Ovary (tissue), 9 donors: Measurements from ENCODE around the gene VPS26A. TPM values are rescaled to one million over a fixed set of nuclear protein-coding genes. Genes with fewer than 3 reads are reported as not detected.

Experiments
- DNase-seq, 5 donors: peaks; one replicate each; pipeline ENCODE4 v3.0.0-alpha.2; 2019 to 2020
- H3K27ac ChIP-seq, 2 donors: fragments of 200-600 bp; one replicate each; pipeline versions ENCODE4 v1.5.1 to v1.8.0; 2019 to 2022
- H3K27me3 ChIP-seq: fragments of 200-600 bp; one replicate; pipeline ENCODE4 v1.8.0; 2022
- H3K36me3 ChIP-seq: fragments of 200-600 bp; sonication (generic); one replicate; pipeline ENCODE4 v1.5.1; 2019
- H3K4me1 ChIP-seq: one replicate; pipeline ENCODE4 v1.8.1; 2013; ENCODE audit warnings: mild to moderate bottlenecking, moderate library complexity; ENCODE audit not compliant: insufficient read depth
- H3K4me3 ChIP-seq: fragments of 200-600 bp; sonication (generic); one replicate; pipeline ENCODE4 v1.5.1; 2017
- H3K9me3 ChIP-seq, 2 donors: fragments of 200-600 bp in 1 of 2; sonication (generic) in 1 of 2; one replicate each; pipeline versions ENCODE4 v1.5.1 to v1.8.1; 2013 to 2019; ENCODE audit warnings: mild to moderate bottlenecking in 1 of 2, moderate library complexity in 1 of 2
- CTCF ChIP-seq, 3 donors: fragments of 450-650 bp in 2 of 3; fragments of 200-600 bp in 1 of 3; IDR thresholded peaks; one replicate each; pipeline versions ENCODE4 v1.5.1 to v1.8.0; 2016 to 2022; ENCODE audit warnings: antibody characterized with exemption in 3 of 3, mild to moderate bottlenecking in 1 of 3
- EP300 ChIP-seq: sonication (generic); formaldehyde crosslinking; IDR thresholded peaks from one replicate; pipeline ENCODE4 v1.6.1; 2017; ENCODE audit warnings: antibody characterized with exemption
- POLR2A ChIP-seq: fragments of 450-650 bp; IDR thresholded peaks from one replicate; pipeline ENCODE4 v1.6.1; 2017; ENCODE audit warnings: antibody characterized with exemption, mild to moderate bottlenecking, moderate library complexity
- WGBS, 3 donors: extraction: QIAGEN DNeasy Blood & Tissue Kit in 1 of 3; methylation state at CpG; one replicate each; pipeline versions ENCODE4 v1.1.5 to v1.1.7; 2013 to 2017; 5-methylcytosine and 5-hydroxymethylcytosine counted together
- intact Hi-C, 4 donors: fragments of 100-400 bp; cut with DNase I; formaldehyde crosslinking; loops; one replicate each; pipeline versions ENCODE4 v1.11.0 to v1.15.1; 2022 to 2023
- polyA plus RNA-seq, 2 donors: library from polyadenylated mRNA; stranded (reverse); fragments of 200-250 nt in 1 of 2; fragments of 350-450 nt in 1 of 2; fragmentation: Illumina TruSeq in 1 of 2; extraction: RNeasy Lipid Tissue Mini Kit (QIAGEN cat#74804) in 1 of 2; gene quantifications; one replicate each; pipeline ENCODE4 v1.2.3, GENCODE V29; 2013 to 2014
- small RNA-seq: library from RNA; depleted of rRNA; stranded (forward); fragments of <200 nt; gene quantifications from one replicate; pipeline ENCODE3, GENCODE V24; 2016
- total RNA-seq, 7 donors: library from RNA; depleted of rRNA in 2 of 7; stranded (reverse); fragments of >200 nt in 2 of 7; fragmentation: NEBNext Ultra II Directional in 3 of 7; extraction: Animal tissue kit (Norgen Biotek cat#: 25700) in 3 of 7; gene quantifications; one replicate each; pipeline versions ENCODE4 v1.1.0 to v1.2.4, GENCODE V29; 2016 to 2023
- donor health status: DM: no; HTN: no; CAD: no; lungs with moderate emphysema.
- donor health status: DM: no; HTN: no; CAD: no.
- donor health status: Bipolar disorder and iron deficiency.
- donor health status: DM: yes; HTN: yes; CAD: no.
- donor health status: DM: no; HTN: no; CAD: no.
- donor health status: DM: yes; HTN: yes; CAD: no.

The VPS26A gene
- total and polyA plus RNA-seq, 9 donors = 21.3 to 65.4 (median 44.1) TPM

DNA sequence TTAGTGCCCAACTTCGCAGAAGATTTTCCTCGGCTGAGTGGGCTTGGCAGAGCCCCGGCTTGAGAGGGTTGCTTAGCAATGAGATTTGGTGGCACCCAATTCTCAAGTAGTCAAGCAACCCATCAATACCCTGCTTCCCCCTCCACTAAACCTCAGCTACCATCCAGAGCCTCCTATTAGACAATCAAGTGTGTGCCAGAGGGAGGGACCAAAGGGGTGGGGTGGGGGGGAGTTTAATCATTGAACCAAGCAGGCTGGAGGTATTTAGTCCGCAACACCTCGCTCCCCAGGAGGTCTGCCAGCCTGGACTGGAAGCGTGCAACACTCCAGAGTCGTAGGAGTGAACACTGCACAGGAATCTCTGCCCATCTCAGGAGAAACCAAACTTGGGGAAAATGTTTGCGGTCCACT lies 96.1 kb downstream of the VPS26A start, which contains the start of gene HKDC1:
TSS of gene HKDC1 (plus strand) at position 292 of the 411 bp plus-strand sequence. CDS start at position 396, 104 bp downstream.
- TF ChIP-seq EP300 (no peak), POLR2A (no peak), CTCF (IDR thresholded peaks at IDR 0.05) (no peak)
- no peak within 1 kb of the TSS for H3K27ac ChIP-seq
- no peaks in the 10 kb centered on the region for H3K9me3 ChIP-seq
- no peaks in the 10 kb centered on the region for H3K4me1 ChIP-seq
- no peak within 1 kb of the TSS for H3K4me3 ChIP-seq
- WGBS, 3 donors = 64 to 76% (median 70%) methylated on average over 8 of the region's 8 CpGs
- H3K27me3 ChIP-seq = no peaks in the 10 kb centered on the region
- intact Hi-C loops = no loop called here
- H3K36me3 ChIP-seq = no peaks in the 10 kb centered on the region
- DNase-seq = no peak

DNA sequence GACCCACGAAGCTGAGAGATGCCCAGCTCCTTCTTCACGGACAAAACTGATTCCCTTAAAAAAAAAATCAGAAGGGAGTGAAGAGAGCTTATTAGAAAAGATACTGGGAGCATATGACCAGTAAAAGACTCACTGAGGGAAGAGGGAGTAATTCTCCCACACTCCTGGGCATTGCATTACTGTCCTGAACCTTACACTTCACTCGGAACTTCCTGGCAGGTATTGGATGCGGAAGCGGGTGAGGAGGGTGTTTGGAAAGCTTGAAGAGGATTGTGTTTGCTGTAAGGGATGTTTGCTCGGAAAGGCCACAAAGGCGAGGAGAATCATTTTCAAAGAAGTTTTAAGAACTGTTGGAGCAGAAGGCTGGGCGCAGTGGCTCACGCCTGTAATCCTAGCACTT lies 96.5 kb downstream of the VPS26A start:
- no peaks in the 10 kb centered on the region for H3K36me3 ChIP-seq
- H3K27me3 ChIP-seq = no peaks in the 10 kb centered on the region
- WGBS, 3 donors = 73 to 80% (median 80%) methylated on average over 9 of the region's 9 CpGs
- intact Hi-C loops = no loop called here
- no peak for TF ChIP-seq POLR2A
- TF ChIP-seq CTCF (IDR thresholded peaks at IDR 0.05) = no peak
- TF ChIP-seq EP300 = no peak
- no peak for DNase-seq
- no peak overlapping the region for H3K27ac ChIP-seq
- H3K4me1 ChIP-seq = no peaks in the 10 kb centered on the region
- no peaks in the 10 kb centered on the region for H3K9me3 ChIP-seq
- no peak overlapping the region for H3K4me3 ChIP-seq

Small RNA genes within 50 kb of the gene (small RNA-seq; reads per million reads assigned to genes)
- gene RF00017 = not detected

Other genes starting within 250 kb of the VPS26A start
- gene DDX50, start 222.9 kb upstream of the VPS26A start, total RNA-seq = 10 to 100 TPM; 27.8 to 52.2 (median 46.3) TPM
- 10 to 100 TPM; 36.5 to 39.3 TPM for gene DDX50, start 222.9 kb upstream of the VPS26A start, polyA plus RNA-seq
- 10 to 100 TPM; 26.5 to 77.0 (median 41.4) TPM for gene DDX21, start 168.0 kb upstream of the VPS26A start, total RNA-seq
- gene DDX21, start 168.0 kb upstream of the VPS26A start, polyA plus RNA-seq = 10 to 100 TPM; 16.0 to 30.0 TPM
- gene KIFBP, start 135.4 kb upstream of the VPS26A start, total RNA-seq = 10 to 100 TPM; 21.2 to 29.2 (median 26.7) TPM
- gene KIFBP, start 135.4 kb upstream of the VPS26A start, polyA plus RNA-seq = 10 to 100 TPM; 15.7 to 59.2 TPM
- 10 to 100 TPM; 22.0 to 95.2 (median 36.0) TPM for gene SRGN, start 36.1 kb upstream of the VPS26A start, total RNA-seq
- gene SRGN, start 36.1 kb upstream of the VPS26A start, polyA plus RNA-seq = 100 to 1,000 TPM in 1 of 2 donors, 10 to 100 TPM in 1; 67.3 to 107 TPM
- gene SUPV3L1, start 56.1 kb downstream of the VPS26A start, total RNA-seq = 10 to 100 TPM; 21.7 to 39.8 (median 28.4) TPM
- 10 to 100 TPM; 23.6 to 35.0 TPM for gene SUPV3L1, start 56.1 kb downstream of the VPS26A start, polyA plus RNA-seq
- 1 to 10 TPM in 2 of 7 donors, under 1 TPM in 3, not detected in 2; 0.83 to 6.4 (median 0.94) TPM for gene HKDC1, start 96.2 kb downstream of the VPS26A start, total RNA-seq
- gene HKDC1, start 96.2 kb downstream of the VPS26A start, polyA plus RNA-seq = 1 to 10 TPM in 1 of 2 donors, under 1 TPM in 1; 0.01 to 1.1 TPM
- gene HK1, start 154.3 kb downstream of the VPS26A start, total RNA-seq = 10 to 100 TPM; 12.8 to 40.2 (median 35.8) TPM
- gene HK1, start 154.3 kb downstream of the VPS26A start, polyA plus RNA-seq = 10 to 100 TPM; 19.9 to 63.1 TPM